HCT116 (cell line): ENCODE data around the gene ATP5PD. TPM values are rescaled to one million over a fixed set of nuclear protein-coding genes. Genes with fewer than 3 reads are reported as not detected.

Experiments
- ATAC-seq: fragments of 200-7000 bp; cut with Tn5 transposase; 2 replicates; pipeline ENCODE4 v1.9.1; 2020; ENCODE audit warnings: mild to moderate bottlenecking, moderate library complexity
- BruUV-seq: library from RNA; stranded (reverse); fragments of 400-500 nt; replicated peaks from 2 replicates; lab custom pipeline; 2021; lab: Mats Ljungman, UMichigan
- CTCF ChIA-PET: fragments of 300-600 bp; sonication (Branson Sonifier 250); formaldehyde crosslinking; loops from one replicate; lab custom pipeline; 2021; ENCODE audit warnings: antibody characterized with exemption; lab: Charles Lee
- POLR2A ChIA-PET: fragments of 300-600, 350-600 bp; sonication (Branson Sonifier 250); formaldehyde crosslinking; loops from one replicate; lab custom pipeline; 2021; ENCODE audit warnings: antibody characterized with exemption; lab: Charles Lee
- RAD21 ChIA-PET, 2 experiments: fragments of 300-600 bp; sonication (Branson Sonifier 250); formaldehyde crosslinking; loops; one replicate each; lab custom pipeline; 2023; ENCODE audit warnings: low total read pairs in 2 of 2; ENCODE audit not compliant: uncharacterized antibody in 2 of 2, unreplicated experiment in 2 of 2, low non-redundant PET in 1 of 2; lab: Charles Lee
- DNase-seq: peaks from one replicate; pipeline ENCODE4 v3.0.0-alpha.2; 2010; ENCODE audit warnings: low read depth, low spot score
- H2AFZ ChIP-seq: fragments of 200-600 bp; shearing (Covaris generic), sonication (generic); 2 replicates; pipeline ENCODE4 v1.6.1; 2017; ENCODE audit warnings: low read depth, mixed run types, mixed read lengths, antibody characterized with exemption, low read length; ENCODE audit not compliant: poor library complexity, severe bottlenecking
- H3K27ac ChIP-seq: 2 replicates; pipeline ENCODE4 v1.5.1; 2012; ENCODE audit warnings: low read depth, low read length
- H3K27me3 ChIP-seq: fragments of 200-600 bp; sonication (generic); 2 replicates; pipeline ENCODE4 v1.6.1; 2016; ENCODE audit warnings: mixed run types, low read length, mixed read lengths; ENCODE audit not compliant: insufficient read depth
- H3K36me3 ChIP-seq, 2 experiments: fragments of 200-500 bp in 1 of 2; fragments of 200-600 bp in 1 of 2; sonication (Bioruptor generic) in 1 of 2; sonication (generic) in 1 of 2; 2 replicates each; pipeline versions ENCODE4 v1.5.1 to v1.6.1; 2014 to 2016; ENCODE audit warnings: low read length in 2 of 2, inconsistent platforms in 1 of 2, mixed read lengths in 1 of 2, mixed run types in 1 of 2; ENCODE audit not compliant: insufficient read depth in 2 of 2, control insufficient read depth in 1 of 2
- H3K4me1 ChIP-seq, 2 experiments: fragments of 200-600 bp in 1 of 2; sonication (generic) in 1 of 2; 2 replicates each; pipeline versions ENCODE4 v1.5.1 to v1.6.1; 2012 to 2017; ENCODE audit warnings: low read length in 2 of 2, inconsistent platforms in 1 of 2, mild to moderate bottlenecking in 1 of 2, mixed read lengths in 1 of 2, mixed run types in 1 of 2, moderate library complexity in 1 of 2; ENCODE audit not compliant: insufficient read depth in 2 of 2, control insufficient read depth in 1 of 2
- H3K4me2 ChIP-seq: fragments of 200-600 bp; sonication (generic); 2 replicates; pipeline ENCODE4 v1.6.1; 2017; ENCODE audit warnings: mixed run types, low read length, mixed read lengths
- H3K4me3 ChIP-seq, 2 experiments: fragments of 200-600 bp in 1 of 2; sonication (generic) in 1 of 2; replicated peaks in 1 of 2; 2 replicates each; pipeline ENCODE4 v1.5.1; 2011 to 2016; ENCODE audit warnings: low read length in 2 of 2, control low read depth in 1 of 2, low read depth in 1 of 2, mild to moderate bottlenecking in 1 of 2, mixed read lengths in 1 of 2, mixed run types in 1 of 2
- H3K79me2 ChIP-seq: fragments of 200-600 bp; sonication (generic); 2 replicates; pipeline ENCODE4 v1.6.1; 2017; ENCODE audit warnings: mild to moderate bottlenecking, mixed run types, low read length, moderate library complexity, mixed read lengths; ENCODE audit not compliant: insufficient read depth
- H3K9ac ChIP-seq: fragments of 200-600 bp; sonication (generic); 2 replicates; pipeline ENCODE4 v1.6.1; 2016; ENCODE audit warnings: low read length, mixed read lengths
- H3K9me2 ChIP-seq: fragments of 200-600 bp; sonication (generic), shearing (Covaris generic); 2 replicates; pipeline ENCODE4 v1.6.1; 2017; ENCODE audit warnings: mixed run types, mild to moderate bottlenecking, moderate library complexity; ENCODE audit not compliant: insufficient read depth
- H3K9me3 ChIP-seq, 2 experiments: fragments of 200-500 bp in 1 of 2; fragments of 200-600 bp in 1 of 2; sonication (Bioruptor generic) in 1 of 2; sonication (generic) in 1 of 2; 2 replicates each; pipeline ENCODE4 v1.6.1; 2014 to 2017; ENCODE audit warnings: low read length in 2 of 2, mixed read lengths in 2 of 2, inconsistent platforms in 1 of 2, low read depth in 1 of 2, mild to moderate bottlenecking in 1 of 2, mixed run types in 1 of 2, moderate library complexity in 1 of 2; ENCODE audit not compliant: control insufficient read depth in 1 of 2, insufficient read depth in 1 of 2
- H4K20me1 ChIP-seq: fragments of 200-600 bp; sonication (generic), shearing (Covaris generic); 2 replicates; pipeline ENCODE4 v1.6.1; 2017; ENCODE audit warnings: mixed run types, mild to moderate bottlenecking, moderate library complexity; ENCODE audit not compliant: insufficient read depth
- CEBPB ChIP-seq: IDR thresholded peaks from 2 replicates; pipeline ENCODE4 v1.6.1; 2012; ENCODE audit warnings: low read depth
- EZH2 ChIP-seq: fragments of 200-600 bp; sonication (generic); IDR thresholded peaks from 2 replicates; pipeline ENCODE4 v1.6.1; 2017; ENCODE audit warnings: antibody characterized with exemption, mixed run types
- FOSL1 ChIP-seq: IDR thresholded peaks from 2 replicates; pipeline ENCODE4 v1.6.1; 2012; ENCODE audit warnings: low read depth
- JUND ChIP-seq: IDR thresholded peaks from 2 replicates; pipeline ENCODE4 v1.6.1; 2012
- POLR2A ChIP-seq: IDR thresholded peaks from 2 replicates; pipeline ENCODE4 v1.7.0; 2011; ENCODE audit warnings: borderline replicate concordance; ENCODE audit not compliant: insufficient read depth, insufficient read length; ENCODE audit errors: extremely low read depth
- RAD21 ChIP-seq: IDR thresholded peaks from 2 replicates; pipeline ENCODE4 v1.6.1; 2012; ENCODE audit warnings: low read depth, mild to moderate bottlenecking
- SIN3A ChIP-seq: IDR thresholded peaks from 2 replicates; pipeline ENCODE4 v1.6.1; 2012; ENCODE audit warnings: low read depth
- SP1 ChIP-seq: IDR thresholded peaks from 2 replicates; pipeline ENCODE4 v1.6.1; 2012; ENCODE audit warnings: low read depth
- SRF ChIP-seq: IDR thresholded peaks from 2 replicates; pipeline ENCODE4 v1.6.1; 2012; ENCODE audit warnings: low read depth
- ZFX ChIP-seq: fragments of 450-650 bp; IDR thresholded peaks from 2 replicates; pipeline ENCODE4 v1.6.1; 2017
- intact Hi-C: fragments of 100-400 bp; cut with micrococcal nuclease; formaldehyde crosslinking; loops from 2 replicates; pipeline ENCODE4 v1.10.0; 2022
- total RNA-seq: library from RNA; stranded (reverse); gene quantifications from one replicate; pipeline ENCODE4 v1.2.1, GENCODE V29; 2021; ENCODE audit not compliant: unreplicated experiment
- TF ChIP-seq, protein P1 (sequence below): IDR thresholded peaks from 2 replicates; pipeline ENCODE4 v1.6.1; 2012; ENCODE audit warnings: low read depth

ATP5PD gene
- total RNA-seq, 1 experiment from 2014 or later, result 407 TPM

DNA sequence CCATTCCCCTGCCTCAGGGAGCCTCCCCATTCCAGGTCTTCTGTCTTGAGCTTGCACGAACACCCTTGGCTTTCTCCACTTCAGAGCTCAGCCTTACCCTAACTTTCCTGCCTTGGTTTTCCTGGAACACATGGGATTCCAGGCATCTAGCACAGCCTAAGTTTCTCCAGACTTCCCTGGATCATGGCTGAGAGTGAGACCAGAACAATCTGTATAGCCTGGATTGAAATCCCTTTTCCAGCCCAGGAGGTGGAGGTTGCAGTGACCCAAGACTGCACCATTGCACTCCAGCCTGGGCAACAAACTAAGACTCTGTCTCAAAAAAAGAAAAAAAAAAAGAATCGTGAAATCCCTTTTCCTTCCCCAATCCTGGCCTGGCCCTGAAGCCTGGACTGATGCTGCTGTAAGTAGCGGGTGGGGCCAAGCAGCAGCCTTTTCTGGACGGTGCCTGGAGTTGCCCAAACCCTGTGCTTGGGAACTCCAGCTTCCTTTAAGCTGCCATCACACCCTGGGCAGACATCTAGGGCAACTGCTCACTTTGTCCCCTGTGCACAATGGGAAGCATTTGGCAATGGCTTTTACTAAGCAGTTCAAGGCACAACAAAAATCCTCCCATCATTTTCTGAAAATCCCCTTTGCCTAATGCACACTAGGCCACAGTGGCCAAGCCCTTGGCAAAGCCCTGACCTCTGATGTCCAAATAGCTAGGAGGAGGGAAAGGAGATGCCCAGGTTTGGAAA lies 29.0 kb upstream of the ATP5PD start (continued):
- TF ChIP-seq, protein P1, sequence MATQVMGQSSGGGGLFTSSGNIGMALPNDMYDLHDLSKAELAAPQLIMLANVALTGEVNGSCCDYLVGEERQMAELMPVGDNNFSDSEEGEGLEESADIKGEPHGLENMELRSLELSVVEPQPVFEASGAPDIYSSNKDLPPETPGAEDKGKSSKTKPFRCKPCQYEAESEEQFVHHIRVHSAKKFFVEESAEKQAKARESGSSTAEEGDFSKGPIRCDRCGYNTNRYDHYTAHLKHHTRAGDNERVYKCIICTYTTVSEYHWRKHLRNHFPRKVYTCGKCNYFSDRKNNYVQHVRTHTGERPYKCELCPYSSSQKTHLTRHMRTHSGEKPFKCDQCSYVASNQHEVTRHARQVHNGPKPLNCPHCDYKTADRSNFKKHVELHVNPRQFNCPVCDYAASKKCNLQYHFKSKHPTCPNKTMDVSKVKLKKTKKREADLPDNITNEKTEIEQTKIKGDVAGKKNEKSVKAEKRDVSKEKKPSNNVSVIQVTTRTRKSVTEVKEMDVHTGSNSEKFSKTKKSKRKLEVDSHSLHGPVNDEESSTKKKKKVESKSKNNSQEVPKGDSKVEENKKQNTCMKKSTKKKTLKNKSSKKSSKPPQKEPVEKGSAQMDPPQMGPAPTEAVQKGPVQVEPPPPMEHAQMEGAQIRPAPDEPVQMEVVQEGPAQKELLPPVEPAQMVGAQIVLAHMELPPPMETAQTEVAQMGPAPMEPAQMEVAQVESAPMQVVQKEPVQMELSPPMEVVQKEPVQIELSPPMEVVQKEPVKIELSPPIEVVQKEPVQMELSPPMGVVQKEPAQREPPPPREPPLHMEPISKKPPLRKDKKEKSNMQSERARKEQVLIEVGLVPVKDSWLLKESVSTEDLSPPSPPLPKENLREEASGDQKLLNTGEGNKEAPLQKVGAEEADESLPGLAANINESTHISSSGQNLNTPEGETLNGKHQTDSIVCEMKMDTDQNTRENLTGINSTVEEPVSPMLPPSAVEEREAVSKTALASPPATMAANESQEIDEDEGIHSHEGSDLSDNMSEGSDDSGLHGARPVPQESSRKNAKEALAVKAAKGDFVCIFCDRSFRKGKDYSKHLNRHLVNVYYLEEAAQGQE, result no peak
- no peak for TF ChIP-seq FOSL1
- no peak for TF ChIP-seq SIN3A
- TF ChIP-seq POLR2A, result no peak

DNA sequence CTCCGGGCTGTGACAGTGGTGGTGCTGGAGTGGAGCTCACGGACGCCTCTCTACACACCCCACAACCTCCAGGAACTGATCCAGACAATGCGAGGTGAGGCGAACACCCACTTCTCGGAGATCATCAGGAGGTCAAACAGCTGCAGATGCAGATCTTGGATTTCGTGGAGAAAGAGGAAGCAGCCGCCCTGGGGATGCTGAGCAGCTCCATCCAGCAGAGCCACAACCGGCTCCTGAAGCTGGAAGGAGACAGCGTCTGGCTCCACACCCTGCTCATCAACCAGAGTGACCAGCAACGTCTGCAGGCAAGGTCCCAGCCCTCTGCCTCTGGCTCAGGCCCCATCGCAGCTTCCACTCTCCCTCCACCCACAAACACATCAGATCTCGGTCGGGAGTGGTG lies 27.8 kb upstream of the ATP5PD start:
- POLR2A ChIA-PET, result interaction anchor here (0.8 to 1.6 kb wide), 2 partner anchors 14 kb away, joined by 3 to 6 read pairs; partner anchors contain the start of gene SLC16A5

More for the DNA sequence above, 27.8 kb upstream of the ATP5PD start:
- H3K9me3 ChIP-seq, result no peaks in the 10 kb centered on the region
- H3K9me2 ChIP-seq, result no peaks in the 10 kb centered on the region
- TF ChIP-seq EZH2 (no peak), SP1 (no peak), POLR2A (no peak), RAD21 (no peak), CEBPB (no peak), ZFX (no peak), SRF (no peak), JUND (no peak)
- ATAC-seq (no peak), DNase-seq (no peak)
- ChIA-PET CTCF (interaction anchor here (1.5 kb wide), 1 partner anchor 31 kb away, joined by 4 read pairs; no protein-coding TSS in a partner anchor), RAD21 (no interaction called here)
- H3K27ac ChIP-seq, result no peak overlapping the region; the same call in 1 of the 2 replicates
- H2AFZ ChIP-seq, result no peak overlapping the region
- H3K79me2 ChIP-seq, result no peaks in the 10 kb centered on the region
- no peaks in the 10 kb centered on the region for H4K20me1 ChIP-seq
- H3K4me1 ChIP-seq, result peaks cover 55% of the 10 kb centered on the region in 2 experiments
- H3K27me3 ChIP-seq, result no peaks in the 10 kb centered on the region
- H3K4me3 ChIP-seq, result no peak overlapping the region
- H3K9ac ChIP-seq, result no peak overlapping the region
- no peak overlapping the region for H3K4me2 ChIP-seq
- intact Hi-C loops, result loop anchor here (5.0 kb wide), 2 partner anchors 33 to 128 kb away; partner anchors contain the start of gene ARMC7
- H3K36me3 ChIP-seq, result no peaks in the 10 kb centered on the region
- BruUV-seq, result no TSS peak
